ENCODE results near the gene FAXC.

DNA sequence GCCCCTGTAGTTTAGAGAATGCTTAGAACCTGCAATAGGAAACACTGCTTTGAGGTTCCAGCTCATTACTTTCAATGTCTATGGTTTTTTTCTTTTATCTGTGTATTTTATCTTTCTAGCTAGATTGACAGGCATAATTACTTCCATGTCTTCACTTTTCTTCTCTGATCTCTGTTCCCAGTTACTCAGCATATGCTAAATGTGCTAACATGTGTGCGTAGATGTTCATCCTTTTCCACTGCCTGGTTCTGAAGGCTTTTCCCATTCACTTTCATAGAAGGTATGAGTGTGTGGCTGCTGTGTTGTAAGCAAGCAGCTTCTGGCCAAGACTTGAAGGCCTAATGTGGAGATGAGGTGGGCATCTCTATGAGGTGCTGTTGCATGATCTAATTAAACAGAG, 38.9 kb downstream of the FAXC start:
- TF ChIP-seq, protein P1, sequence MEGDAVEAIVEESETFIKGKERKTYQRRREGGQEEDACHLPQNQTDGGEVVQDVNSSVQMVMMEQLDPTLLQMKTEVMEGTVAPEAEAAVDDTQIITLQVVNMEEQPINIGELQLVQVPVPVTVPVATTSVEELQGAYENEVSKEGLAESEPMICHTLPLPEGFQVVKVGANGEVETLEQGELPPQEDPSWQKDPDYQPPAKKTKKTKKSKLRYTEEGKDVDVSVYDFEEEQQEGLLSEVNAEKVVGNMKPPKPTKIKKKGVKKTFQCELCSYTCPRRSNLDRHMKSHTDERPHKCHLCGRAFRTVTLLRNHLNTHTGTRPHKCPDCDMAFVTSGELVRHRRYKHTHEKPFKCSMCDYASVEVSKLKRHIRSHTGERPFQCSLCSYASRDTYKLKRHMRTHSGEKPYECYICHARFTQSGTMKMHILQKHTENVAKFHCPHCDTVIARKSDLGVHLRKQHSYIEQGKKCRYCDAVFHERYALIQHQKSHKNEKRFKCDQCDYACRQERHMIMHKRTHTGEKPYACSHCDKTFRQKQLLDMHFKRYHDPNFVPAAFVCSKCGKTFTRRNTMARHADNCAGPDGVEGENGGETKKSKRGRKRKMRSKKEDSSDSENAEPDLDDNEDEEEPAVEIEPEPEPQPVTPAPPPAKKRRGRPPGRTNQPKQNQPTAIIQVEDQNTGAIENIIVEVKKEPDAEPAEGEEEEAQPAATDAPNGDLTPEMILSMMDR (IDR thresholded peaks at IDR 0.05) = no peak
- no peak for TF ChIP-seq POLR2AphosphoS5 (IDR thresholded peaks at IDR 0.05; ENCODE audit: insufficient read depth in 1 of 2, low read depth in 1 of 2)
- no peak for TF ChIP-seq POLR2A (IDR thresholded peaks at IDR 0.05)
